HepG2 (cell line): Measurements from ENCODE around the gene TMCC1. TPM values are rescaled to one million over a fixed set of nuclear protein-coding genes. Genes with fewer than 3 reads are reported as not detected.

Source experiments
- ELF4 ChIP-seq: sonication (generic); formaldehyde crosslinking; IDR thresholded peaks from 2 replicates; pipeline ENCODE4 v1.5.0; 2020; ENCODE audit warnings: missing genetic modification reagents, mild to moderate bottlenecking, moderate library complexity, borderline replicate concordance
- FOXC1 ChIP-seq: sonication (generic); formaldehyde crosslinking; IDR thresholded peaks from 2 replicates; pipeline ENCODE4 v1.8.0; 2022; ENCODE audit warnings: mild to moderate bottlenecking, missing genetic modification reagents, borderline replicate concordance
- GRHL1 ChIP-seq: sonication (generic); formaldehyde crosslinking; conservative IDR thresholded peaks from 2 replicates; pipeline ENCODE4 v1.8.0; 2022; ENCODE audit warnings: missing genetic modification reagents
- PHF21A ChIP-seq: sonication (generic); formaldehyde crosslinking; IDR thresholded peaks from 2 replicates; pipeline ENCODE4 v1.5.0; 2020; ENCODE audit warnings: mild to moderate bottlenecking, missing genetic modification reagents
- SMYD3 ChIP-seq: sonication (generic); formaldehyde crosslinking; IDR thresholded peaks from 2 replicates; pipeline ENCODE4 v1.8.1; 2023; ENCODE audit warnings: mild to moderate bottlenecking, missing genetic modification reagents
- TERF1 ChIP-seq: sonication (generic); formaldehyde crosslinking; IDR thresholded peaks from 2 replicates; pipeline ENCODE4 v1.8.0; 2022; ENCODE audit warnings: mild to moderate bottlenecking, missing genetic modification reagents, moderate library complexity
- TFAP4 ChIP-seq: sonication (generic); IDR thresholded peaks from 2 replicates; pipeline ENCODE4 v1.6.1; 2016; ENCODE audit warnings: low read depth, borderline replicate concordance
- ZNF30 ChIP-seq: sonication (generic); formaldehyde crosslinking; IDR thresholded peaks from 2 replicates; pipeline ENCODE4 v1.5.0; 2020; ENCODE audit warnings: mild to moderate bottlenecking, missing genetic modification reagents
- ZNF318 ChIP-seq: sonication (generic); formaldehyde crosslinking; IDR thresholded peaks from 2 replicates; pipeline ENCODE4 v1.4.0; 2020; ENCODE audit warnings: mild to moderate bottlenecking, missing genetic modification reagents
- ZNF33A ChIP-seq: sonication (generic); formaldehyde crosslinking; IDR thresholded peaks from 2 replicates; pipeline ENCODE4 v1.5.1; 2020; ENCODE audit warnings: missing genetic modification reagents, mild to moderate bottlenecking, moderate library complexity, borderline replicate concordance
- ZNF362 ChIP-seq: sonication (generic); formaldehyde crosslinking; IDR thresholded peaks from 2 replicates; pipeline ENCODE4 v1.4.0; 2020; ENCODE audit warnings: missing genetic modification reagents, mild to moderate bottlenecking, borderline replicate concordance
- ZNF367 ChIP-seq: sonication (generic); formaldehyde crosslinking; IDR thresholded peaks from 2 replicates; pipeline ENCODE4 v1.4.0; 2020; ENCODE audit warnings: missing genetic modification reagents, borderline replicate concordance
- ZNF589 ChIP-seq: sonication (generic); formaldehyde crosslinking; conservative IDR thresholded peaks from 2 replicates; pipeline ENCODE4 v1.8.0; 2022; ENCODE audit warnings: mild to moderate bottlenecking, moderate library complexity, missing genetic modification reagents
- ZNF616 ChIP-seq: sonication (generic); formaldehyde crosslinking; IDR thresholded peaks from 2 replicates; pipeline ENCODE4 v1.5.0; 2020; ENCODE audit warnings: low read depth, mild to moderate bottlenecking, missing genetic modification reagents
- polyA plus RNA-seq, 8 experiments: library from polyadenylated mRNA; depleted of rRNA in 3 of 8; stranded (reverse) in 7 of 8; unstranded in 1 of 8; fragments of >200 nt; fragmentation: Illumina TruSeq in 4 of 8; extraction: Trizol in 4 of 8; gene quantifications; 2 replicates each; pipeline versions ENCODE4 v1.2.1 to v1.2.3, GENCODE V29; 2011 to 2016; ENCODE audit warnings: low read depth in 4 of 8, missing spikeins in 1 of 8, mixed read lengths in 1 of 8; ENCODE audit not compliant: insufficient read depth in 1 of 8
- total RNA-seq, 5 experiments: library from RNA; depleted of rRNA; stranded (reverse); fragments of >200 nt; fragmentation: Illumina TruSeq; extraction: Trizol; gene quantifications; 2 replicates each; pipeline ENCODE4 v1.2.3, GENCODE V29; 2016; ENCODE audit warnings: low read depth in 1 of 5

Gene TMCC1
- total and polyA plus RNA-seq, 2 of the 13 experiments (the other 11 are each of a cell fraction or from before 2014, with no cell fraction given) = 12.1 to 264 TPM

GRCh38 chr3:129627350-129628168, 266.0 kb downstream of the TMCC1 start (continued):
- TF ChIP-seq GRHL1 = no peak
- no peak for TF ChIP-seq ZNF33A (CRISPR knock-in tag)
- peak; percentile 32; the same call in 1 of the 2 replicates for TF ChIP-seq ELF4 (CRISPR knock-in tag)
- TF ChIP-seq FOXC1 (CRISPR knock-in tag) = peak; percentile 20; the same call in 1 of the 2 replicates
- no peak for TF ChIP-seq TERF1 (CRISPR knock-in tag)
- TF ChIP-seq ZNF616 (CRISPR knock-in tag) = no peak
- no peak; the same call in 1 of the 2 replicates for TF ChIP-seq ZNF589 (CRISPR knock-in tag)
- TF ChIP-seq PHF21A = no peak
- no peak for TF ChIP-seq ZNF367
- no peak; the same call in 1 of the 2 replicates for TF ChIP-seq TFAP4
- TF ChIP-seq ZNF318 (CRISPR knock-in tag) = no peak
- TF ChIP-seq ZNF30 = no peak; the same call in 1 of the 2 replicates
- TF ChIP-seq ZNF362 (CRISPR knock-in tag) = no peak
- no peak for TF ChIP-seq SMYD3 (CRISPR knock-in tag)
